ENCODE results near the gene SYT17.

The SYT17 gene

DNA sequence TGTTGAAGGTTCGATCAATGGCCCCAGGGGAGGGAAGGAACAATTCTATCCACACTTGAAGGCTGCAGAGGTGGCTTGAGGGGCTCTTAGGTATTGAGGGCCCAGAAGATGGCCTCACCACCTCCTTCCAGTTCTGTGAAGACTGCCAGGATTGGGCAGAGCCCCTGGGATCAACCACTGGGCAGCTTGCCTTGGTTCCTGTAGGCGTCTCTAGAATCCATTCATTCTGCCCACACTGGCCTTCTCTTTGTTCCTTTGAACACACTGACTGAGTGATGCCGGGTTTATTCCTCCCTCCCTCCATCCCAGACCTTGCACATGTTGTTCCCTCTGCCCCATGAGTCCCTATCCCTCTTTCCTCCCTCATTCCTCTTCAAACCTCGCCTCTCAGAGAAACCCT is 50.5 kb downstream of the SYT17 start:
- no peak for DNase-seq (ENCODE audit: low spot score)

DNA sequence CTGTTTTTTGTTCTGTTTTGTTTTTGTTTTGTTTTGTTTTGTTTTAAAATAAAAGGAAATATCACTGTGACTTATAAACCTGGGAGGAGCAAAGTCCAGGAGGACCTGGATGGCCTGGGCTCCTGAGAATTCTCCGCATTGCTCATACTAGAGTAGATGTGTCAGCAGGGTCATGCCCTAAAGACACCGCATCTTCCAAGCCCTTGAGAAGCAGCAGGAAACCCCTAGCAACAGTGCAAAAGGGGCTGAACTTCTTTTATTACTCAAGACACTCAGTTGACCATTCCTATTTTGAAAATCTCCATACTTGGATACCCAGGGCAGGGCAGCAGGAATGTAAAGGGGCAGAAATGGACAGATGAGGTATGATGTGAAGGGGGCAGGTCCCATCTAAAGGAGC is 51.8 kb downstream of the SYT17 start:
- DNase-seq (ENCODE audit: low spot score): no peak

DNA sequence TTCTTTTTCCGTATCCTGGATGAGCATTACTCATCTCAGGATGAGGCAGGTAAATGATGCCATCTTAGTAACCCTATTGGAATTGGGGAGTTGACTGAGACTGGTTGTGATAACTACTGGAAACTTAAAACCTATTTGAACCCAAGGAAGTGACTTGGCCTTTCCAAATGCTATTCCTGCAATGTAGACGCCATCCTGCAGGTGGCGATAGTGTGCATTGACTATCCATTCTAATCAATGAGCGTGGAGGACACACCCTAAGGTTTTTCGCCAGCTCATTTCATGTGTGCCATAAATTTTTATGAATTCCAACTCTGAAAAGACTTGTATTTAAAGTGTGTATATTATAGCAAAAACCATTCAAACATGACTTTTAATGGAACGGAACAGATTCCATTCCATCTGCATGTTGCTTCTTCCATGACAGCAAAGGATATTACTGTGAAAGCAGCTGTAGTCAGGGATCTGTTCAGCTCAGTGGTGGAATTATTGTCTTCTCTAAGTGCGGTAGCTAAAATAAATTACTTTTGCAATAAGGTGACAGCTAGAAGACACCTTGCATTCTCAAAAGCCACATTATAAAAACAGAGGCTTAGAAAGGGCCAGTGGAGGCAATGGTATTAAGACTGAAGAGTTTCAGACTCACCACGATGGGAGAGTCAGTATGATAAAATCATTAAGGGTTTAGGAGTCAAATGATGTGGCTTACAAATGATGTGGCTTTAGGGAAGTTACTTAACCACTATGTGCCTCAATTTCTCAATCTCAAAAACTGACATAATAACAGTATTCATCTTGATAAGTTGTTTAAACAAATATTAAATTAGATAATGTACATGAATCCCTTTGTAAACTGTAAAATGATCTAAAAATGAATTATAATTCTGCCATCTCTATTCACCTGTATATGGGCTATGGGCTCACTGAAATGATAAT is 55.5 kb downstream of the SYT17 start:
- peak; percentile 8 for DNase-seq (ENCODE audit: low spot score)

DNA sequence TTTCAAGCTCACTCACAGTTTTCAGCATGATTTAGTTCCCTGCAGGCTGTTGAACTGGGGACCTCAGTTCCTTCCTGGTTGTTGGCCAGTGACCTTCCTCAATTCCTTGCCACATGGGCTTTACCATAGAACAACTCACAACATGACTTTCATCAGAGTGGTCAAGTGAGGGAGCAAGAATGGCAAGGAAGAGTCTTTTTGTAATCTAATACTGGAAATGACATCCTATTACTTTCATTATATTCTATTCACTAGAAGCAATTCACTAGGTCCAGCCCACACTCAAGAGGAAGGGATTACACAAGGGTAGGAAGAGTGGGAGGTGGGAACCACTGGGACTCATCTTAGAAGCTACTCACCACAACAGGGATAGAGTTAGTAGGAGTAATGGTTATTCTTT is 57.6 kb downstream of the SYT17 start:
- DNase-seq (ENCODE audit: low spot score): no peak

DNA sequence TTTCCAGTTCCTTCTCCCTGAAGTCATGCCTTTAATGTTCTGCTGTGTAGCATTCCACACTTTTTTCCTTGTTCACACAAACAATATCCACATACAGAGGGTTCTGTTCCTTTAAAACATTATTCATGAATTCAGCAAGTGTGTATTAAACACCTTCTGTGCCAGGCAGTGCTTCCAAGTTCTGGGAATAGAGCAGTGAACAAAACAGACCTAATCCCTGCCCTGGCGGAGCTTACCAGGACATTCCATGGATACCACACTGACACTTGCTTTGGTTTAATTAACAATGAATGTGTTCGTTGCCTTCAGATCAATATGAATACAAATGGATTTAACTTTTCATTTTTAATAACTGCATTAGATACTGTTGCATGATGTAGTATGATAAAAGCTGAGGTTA is 59.6 kb downstream of the SYT17 start:
- no peak for DNase-seq (ENCODE audit: low spot score)

DNA sequence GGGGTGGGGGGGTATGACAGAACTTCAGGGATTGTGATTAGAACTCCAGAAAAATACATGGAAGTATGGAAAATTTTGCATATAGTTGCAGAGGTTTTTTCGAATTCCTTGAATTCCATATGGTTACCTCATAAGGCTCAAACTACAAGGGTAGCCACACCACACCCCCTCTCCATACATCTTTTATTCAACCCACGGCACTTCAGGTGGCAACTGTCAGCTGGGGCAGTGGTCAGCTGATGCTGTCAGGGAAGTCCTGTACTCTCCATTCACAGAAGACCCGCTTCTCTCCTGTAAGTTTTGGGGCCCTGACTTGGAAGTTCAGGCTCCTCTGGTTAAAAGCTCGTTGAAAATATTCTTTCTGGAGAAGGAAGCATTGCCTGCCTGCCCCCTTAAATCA is 60.0 kb downstream of the SYT17 start:
- DNase-seq (ENCODE audit: low spot score): no peak

DNA sequence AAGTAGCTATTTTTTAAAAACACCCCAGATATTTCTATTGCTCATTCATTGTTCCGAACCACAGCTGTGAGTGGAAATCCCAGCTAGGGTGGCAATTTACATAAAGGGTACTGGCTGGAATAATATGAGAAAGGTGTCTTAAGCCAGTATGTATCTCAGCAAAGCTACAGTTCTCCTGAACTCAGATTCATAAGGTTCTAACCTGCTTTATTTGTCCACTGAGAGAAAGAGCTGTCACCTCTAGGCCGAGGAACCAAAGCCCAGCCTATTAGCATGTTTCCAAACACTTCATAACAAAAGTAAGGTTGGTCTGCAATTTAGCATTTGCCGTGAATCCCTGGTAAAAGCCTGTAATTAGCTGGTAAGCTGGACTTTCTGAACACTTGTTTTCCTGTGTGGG is 60.5 kb downstream of the SYT17 start:
- DNase-seq (ENCODE audit: low spot score): no peak

DNA sequence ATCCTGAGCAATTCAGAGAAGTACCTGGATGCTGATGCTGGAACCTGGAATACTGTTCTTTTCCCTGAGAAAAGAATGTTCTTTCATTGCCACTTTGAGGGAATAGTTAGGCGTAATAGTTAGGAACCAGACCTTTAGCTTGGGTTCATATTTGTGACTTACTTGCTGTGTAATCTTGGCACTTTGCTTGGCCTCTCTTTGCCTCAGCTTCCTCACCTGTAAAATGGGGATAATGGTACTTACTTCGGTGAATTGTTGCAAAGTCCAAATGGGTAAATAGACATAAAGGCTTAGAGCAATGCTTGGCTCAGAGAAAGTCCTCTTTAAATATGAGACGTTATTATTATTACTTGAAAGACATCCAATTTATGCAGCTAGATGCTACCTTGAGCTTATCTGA is 62.5 kb downstream of the SYT17 start:
- no peak for DNase-seq (ENCODE audit: low spot score)

DNA sequence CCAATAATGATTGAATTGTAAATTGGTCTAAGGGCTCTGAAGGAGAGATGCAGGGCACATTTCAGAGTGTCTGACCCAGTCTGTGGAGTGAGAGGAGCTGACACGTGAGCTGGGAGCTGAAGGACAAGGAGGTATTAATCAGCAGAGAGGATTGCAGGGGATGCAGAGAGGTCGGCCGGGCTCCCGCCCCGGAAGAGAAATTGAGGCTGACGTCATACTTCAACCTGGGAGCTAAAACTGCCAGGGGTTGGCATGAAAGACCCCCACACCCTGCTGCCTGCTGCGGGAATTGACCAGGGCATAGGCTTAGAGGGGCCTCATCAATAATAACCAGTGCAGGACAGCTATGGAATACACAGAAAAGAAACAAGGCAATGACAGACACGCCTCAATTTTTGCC is 63.8 kb downstream of the SYT17 start:
- DNase-seq (ENCODE audit: low spot score): no peak

DNA sequence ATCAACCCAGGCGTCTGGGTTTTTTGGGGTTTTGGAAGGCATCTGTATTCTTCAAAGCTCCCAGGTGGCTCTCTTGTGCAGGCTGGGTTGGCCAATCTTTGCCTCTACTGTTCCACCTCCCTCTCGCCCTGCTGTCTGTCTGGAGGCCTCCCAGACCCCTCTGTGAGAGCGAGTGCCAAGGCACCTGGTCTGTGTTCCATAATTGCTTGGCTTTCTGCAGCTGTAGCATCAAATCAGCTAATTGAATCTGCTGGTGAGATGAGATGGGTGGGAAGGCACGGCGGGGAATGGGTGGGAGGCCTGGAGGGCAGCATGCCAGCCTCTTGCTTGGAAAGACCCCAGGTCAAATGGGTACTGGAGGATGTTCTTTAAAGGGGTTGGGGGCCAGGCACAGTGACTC is 64.9 kb downstream of the SYT17 start:
- DNase-seq (ENCODE audit: low spot score): no peak

DNA sequence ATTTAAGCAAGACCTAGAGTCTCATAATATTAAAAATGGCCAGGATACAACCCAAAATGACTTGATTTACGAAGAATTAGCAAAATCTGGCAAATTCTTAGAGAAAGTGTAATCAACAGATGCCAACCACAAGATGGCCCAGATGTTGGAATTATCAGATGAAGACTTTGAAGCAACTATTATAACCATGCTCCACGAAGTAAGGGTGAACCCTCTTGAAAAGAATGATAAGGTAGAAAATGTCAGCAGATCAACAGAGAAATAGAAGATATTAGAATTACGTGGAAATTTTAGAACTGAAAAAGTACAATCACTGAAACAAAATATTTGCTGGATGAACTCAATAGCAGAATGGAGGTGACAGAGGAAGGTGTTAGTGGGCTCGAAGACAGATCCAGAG is 67.4 kb downstream of the SYT17 start:
- DNase-seq (ENCODE audit: low spot score): no peak

DNA sequence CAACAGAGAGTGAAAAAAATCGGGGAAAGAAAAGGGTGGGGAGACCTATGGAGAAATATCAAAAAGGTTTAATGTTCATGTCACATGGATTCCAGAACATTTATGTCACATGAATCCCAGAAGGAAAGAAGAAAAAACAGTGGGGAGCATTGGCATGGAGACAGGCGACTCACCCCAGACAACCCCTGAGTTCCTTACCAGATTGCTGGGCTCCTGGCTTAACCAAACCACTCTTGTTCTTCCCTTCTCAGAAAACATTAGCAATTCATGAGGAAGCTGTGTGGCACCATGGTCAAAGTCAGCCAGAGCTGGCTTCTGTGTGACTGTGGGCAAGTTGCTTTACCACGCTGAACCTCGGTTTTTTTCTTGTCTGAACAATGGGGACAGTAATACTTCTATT is 67.8 kb downstream of the SYT17 start:
- no peak for DNase-seq (ENCODE audit: low spot score)

DNA sequence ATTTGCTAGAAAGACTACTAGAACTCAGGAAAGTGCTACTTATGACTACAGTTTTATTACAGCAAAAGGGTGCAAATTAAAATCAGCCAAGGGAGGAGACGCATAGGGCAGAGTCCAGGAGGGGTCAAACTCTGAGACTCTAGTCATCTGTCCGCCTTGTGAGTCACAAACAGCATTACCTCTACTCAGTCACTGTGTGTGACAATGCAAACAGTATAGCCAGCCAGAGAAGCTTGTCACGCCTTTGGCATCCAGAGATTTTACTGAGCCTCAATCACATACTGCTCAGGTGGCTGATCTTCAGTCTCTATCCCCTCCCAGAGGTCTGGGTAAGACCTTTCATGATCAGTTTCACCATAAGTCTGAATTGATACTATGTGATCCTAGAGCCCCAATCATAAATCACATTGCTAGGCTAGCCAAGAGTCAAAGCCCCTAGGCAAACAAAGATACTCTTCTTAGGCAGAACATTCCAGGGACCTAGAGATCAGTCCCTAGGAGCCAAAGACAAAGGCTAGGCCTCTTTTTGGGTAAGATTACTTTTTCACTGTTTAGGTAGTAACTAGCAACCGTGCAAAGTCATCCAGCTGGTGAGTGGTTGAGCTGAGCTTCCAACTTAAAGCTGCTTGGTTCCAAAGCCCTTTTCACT is 68.6 kb downstream of the SYT17 start:
- no peak for DNase-seq (ENCODE audit: low spot score)

DNA sequence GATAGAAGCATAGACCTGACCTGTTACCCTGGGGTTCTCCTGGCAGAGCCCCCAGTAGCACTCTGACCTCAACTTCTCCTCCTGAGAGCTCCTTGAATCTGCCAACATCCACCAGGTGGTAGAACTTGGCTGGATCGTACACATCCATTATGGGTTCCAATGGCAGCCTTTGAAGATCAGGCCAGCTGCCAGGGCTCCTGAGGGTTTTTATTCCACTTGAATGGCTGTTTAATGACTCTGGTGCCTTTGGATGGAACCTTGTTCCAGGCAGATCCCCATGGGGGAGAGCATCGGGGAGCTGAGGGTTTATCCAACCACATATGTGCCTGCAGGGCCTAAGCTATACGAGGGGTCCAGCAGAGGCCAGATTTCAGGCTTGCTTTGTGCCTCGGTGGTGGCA is 70.4 kb downstream of the SYT17 start:
- DNase-seq (ENCODE audit: low spot score): no peak

DNA sequence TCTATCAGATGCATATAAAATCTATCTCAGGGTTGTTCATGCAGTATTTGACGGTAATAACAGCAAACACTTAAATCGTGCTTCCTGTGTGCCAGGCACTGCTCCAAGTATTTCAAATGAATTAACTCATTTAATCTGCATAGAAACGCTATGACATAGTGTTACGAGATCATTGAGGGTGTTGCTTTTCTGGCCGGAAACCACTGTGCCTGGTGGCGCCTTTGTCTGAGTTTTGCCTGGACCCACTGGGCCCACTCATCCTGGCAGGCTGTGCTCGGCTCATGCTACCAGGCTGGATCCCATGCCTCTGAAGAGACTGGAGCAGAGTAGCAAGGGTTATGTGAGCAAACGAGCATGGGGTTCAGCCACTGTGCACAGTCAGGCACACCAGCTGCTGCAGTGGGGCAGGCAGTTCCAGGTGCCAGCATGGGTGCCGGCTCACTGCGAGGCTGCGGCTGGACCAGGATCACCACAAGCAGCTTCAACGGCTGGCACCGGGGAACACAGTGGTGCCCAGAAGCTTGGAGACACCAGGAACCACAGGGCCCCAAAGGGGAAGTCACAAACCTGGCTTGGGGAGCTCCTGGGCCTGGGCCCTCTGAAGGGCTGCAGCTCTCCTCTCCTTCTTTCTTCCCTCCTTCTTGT is 71.6 kb downstream of the SYT17 start:
- DNase-seq (ENCODE audit: low spot score): no peak

DNA sequence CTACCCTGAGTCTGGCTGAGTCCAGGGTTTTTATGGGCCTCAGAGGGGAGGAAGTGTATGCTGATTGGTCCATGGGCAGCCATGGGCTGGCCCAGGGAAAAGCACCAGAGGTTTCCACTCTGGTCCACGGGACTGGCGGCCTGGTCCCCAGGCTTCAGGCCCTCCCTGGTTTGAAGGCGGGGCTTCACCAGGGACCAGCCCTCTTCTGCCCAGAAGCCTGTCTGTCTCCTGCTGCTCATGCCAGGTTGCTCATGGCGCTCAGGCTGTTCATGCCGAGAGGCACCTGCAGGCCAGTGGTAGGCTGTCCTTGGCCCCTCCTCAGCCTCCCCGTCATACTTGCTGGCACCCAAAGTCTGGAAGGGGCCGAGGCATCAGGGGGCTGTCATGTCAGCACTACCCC is 72.5 kb downstream of the SYT17 start:
- DNase-seq (ENCODE audit: low spot score): no peak

DNA sequence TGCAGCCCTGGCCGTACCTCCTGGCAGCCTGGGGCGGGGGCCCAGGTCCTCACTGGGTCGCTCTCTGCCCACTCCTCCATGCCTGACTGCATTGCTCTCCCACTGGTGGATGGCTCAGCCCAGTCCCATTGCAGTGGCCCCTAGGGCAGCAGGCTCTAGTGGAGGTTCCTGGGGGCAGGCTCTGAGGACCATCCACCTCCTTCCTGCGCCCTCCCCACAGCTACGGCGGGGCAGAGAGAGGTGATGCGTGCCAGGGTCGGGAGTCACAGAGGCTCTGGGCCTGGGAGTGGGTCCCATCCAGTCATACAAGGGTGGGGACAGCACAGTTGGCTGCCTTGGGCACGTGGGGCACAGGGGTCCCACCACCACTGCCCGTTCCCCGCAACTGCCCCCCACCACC is 73.5 kb downstream of the SYT17 start:
- no peak for DNase-seq (ENCODE audit: low spot score)

DNA sequence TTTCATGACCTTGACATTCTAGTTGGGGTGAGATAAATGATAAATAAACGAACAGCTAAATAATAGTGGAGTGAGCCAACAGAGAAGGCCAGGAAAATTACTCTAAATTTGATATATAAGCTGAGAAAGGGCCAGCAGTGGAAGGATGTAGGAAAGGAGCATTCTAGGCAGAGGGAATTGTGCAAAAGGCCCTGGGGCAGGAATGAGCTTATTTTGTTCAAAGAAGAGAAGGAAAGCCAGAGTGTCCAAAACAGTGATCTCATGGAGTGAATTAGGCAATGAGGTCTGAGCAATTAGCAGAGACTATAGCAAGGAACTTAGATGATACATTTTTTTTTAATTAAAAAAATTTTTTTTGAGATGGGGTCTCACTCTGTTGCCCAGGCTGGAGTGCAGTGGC is 74.1 kb downstream of the SYT17 start:
- DNase-seq (ENCODE audit: low spot score): no peak

DNA sequence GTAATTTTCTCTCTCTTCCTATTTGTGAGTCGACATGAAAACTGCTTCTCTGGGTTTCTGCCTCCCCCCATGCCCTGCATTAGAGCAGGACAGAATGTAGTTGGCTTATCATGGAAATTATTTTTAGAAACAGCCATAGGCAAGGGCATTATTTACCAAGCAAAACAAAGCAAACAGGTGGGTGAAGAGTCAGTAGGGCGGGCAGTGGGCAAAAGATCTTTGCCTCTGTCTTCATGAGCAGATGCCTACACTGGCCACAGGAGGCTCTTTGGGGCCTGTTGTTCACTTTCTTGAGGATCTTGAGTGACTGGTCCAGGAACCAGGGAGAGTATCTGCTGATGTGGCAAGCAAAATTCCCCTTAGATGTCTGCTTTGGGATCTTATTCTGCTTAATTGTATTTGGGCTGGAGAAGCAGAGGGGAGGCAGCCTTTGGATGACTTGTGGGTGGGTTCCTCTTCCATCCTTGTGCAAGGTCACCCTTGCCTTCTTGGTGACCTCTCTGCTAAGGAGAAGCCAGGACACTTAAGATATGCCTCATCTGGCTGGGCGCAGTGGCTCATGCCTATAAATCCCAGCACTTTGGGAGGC is 75.0 kb downstream of the SYT17 start:
- no peak for DNase-seq (ENCODE audit: low spot score)

DNA sequence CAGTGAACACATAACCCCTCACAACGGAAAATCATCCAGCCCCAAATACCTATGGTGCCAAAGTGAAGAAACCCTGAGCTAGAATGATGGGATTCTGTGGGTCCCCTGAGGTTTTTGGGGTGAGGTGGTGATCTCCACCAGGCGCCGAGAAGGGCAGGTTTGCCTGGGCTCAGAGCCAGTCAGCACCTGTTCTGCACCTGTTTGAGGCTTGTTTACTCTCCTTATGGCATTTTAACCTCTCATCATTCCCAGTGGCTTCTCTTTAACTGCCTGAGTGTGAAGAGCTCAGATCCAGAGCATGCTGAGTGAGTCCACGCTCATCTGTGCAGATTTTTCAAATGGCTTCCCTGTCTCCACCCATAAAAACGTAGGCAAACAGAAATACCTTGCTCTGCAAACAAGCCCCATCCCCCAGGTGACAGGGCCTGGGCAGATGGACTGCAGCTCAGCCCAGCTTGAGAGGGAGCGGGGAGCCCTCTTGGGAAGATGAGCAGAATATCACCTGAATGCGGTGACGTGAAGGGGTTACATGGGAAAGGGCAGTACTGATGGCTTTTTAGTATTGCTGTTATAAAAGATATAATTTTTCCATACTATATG is 77.4 kb downstream of the SYT17 start:
- DNase-seq (ENCODE audit: low spot score): no peak

DNA sequence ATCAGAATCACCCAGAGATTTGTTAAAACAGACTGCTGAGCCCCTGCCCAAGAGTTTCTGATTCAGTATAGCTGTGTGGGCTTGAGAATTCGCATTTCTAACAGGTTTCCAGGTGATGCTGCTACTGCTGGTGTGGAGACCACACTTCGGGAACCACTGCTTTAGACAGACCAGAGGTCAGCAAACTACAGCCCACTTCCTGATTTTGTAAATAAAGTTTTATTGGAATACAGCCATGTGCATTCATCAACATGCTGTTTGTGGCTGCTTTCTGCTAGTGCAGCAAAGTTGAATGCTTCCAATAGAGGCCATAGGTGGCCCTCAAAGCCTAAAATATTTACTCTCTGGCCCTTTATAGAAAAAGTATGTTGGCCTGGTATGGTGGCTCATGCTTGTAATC is 84.9 kb downstream of the SYT17 start:
- DNase-seq (ENCODE audit: low spot score): no peak

DNA sequence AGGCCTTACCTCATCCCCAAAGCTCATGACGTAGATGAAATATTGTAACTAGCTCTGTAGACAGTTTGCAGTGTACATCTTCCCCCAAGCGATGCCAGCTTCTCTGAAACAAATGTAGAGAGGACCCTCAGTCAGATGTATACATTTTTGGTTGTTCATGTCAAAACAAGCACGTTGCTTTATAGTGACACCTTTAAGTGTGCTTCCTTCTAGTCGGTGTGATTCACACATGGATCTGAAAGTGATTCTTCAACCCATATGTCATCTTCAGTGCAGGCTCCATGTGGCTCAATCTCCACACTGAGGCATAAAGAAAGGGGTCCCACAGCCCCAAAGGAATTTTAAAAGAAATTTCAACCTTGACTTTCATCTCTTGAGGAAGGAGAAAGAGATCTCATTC is 86.6 kb downstream of the SYT17 start:
- DNase-seq (ENCODE audit: low spot score): no peak

All from cerebellar cortex (tissue), 1 donor.